Spleen (tissue), 11 donors: ENCODE data around the gene GCK. TPM values are rescaled to one million over a fixed set of nuclear protein-coding genes. Genes with fewer than 3 reads are reported as not detected.
A peak's percentile ranks its signal among the peaks of the same experiment; 100 is the strongest.

Experiments
- DNase-seq: peaks from one replicate; pipeline ENCODE4 v3.0.0-alpha.2; 2020
- H3K27ac ChIP-seq, 8 donors: fragments of 200-600 bp; sonication (generic) in 7 of 8; 1 replicate in 4 of 8; 2 replicates in 4 of 8; pipeline versions ENCODE4 v1.5.0 to v1.8.0; 2016 to 2021; ENCODE audit warnings: inconsistent platforms in 4 of 8, mild to moderate bottlenecking in 4 of 8, moderate library complexity in 1 of 8
- H3K27me3 ChIP-seq, 7 donors: fragments of 200-600 bp; sonication (generic) in 6 of 7; replicated peaks in 1 of 7; 1 replicate in 4 of 7; 2 replicates in 3 of 7; pipeline versions ENCODE4 v1.5.0 to v1.8.0; 2016 to 2021; ENCODE audit warnings: inconsistent platforms in 3 of 7, mild to moderate bottlenecking in 1 of 7
- H3K36me3 ChIP-seq, 6 donors: fragments of 200-600 bp; sonication (generic) in 5 of 6; 1 replicate in 4 of 6; 2 replicates in 2 of 6; pipeline versions ENCODE4 v1.5.0 to v1.8.0; 2016 to 2021; ENCODE audit warnings: inconsistent platforms in 2 of 6
- H3K4me1 ChIP-seq, 6 donors: fragments of 200-600 bp; sonication (generic) in 5 of 6; 1 replicate in 3 of 6; 2 replicates in 3 of 6; pipeline versions ENCODE4 v1.5.0 to v1.8.0; 2016 to 2021; ENCODE audit warnings: inconsistent platforms in 3 of 6
- H3K4me3 ChIP-seq, 8 donors: fragments of 200-600 bp; sonication (generic) in 7 of 8; 1 replicate in 4 of 8; 2 replicates in 4 of 8; pipeline versions ENCODE4 v1.5.0 to v1.8.0; 2016 to 2021; ENCODE audit warnings: inconsistent platforms in 4 of 8, mild to moderate bottlenecking in 4 of 8, moderate library complexity in 2 of 8
- H3K9me3 ChIP-seq, 8 donors: fragments of 200-600 bp; sonication (generic) in 7 of 8; 1 replicate in 4 of 8; 2 replicates in 4 of 8; pipeline versions ENCODE4 v1.5.0 to v1.8.0; 2016 to 2021; ENCODE audit warnings: inconsistent platforms in 4 of 8
- CTCF ChIP-seq, 11 experiments: fragments of 200-600 bp in 7 of 11; fragments of 450-650 bp in 4 of 11; sonication (generic) in 4 of 11; IDR thresholded peaks in 8 of 11; conservative IDR thresholded peaks in 3 of 11; 1 replicate in 7 of 11; 2 replicates in 4 of 11; pipeline versions ENCODE4 v1.4.0 to v1.8.0; 2016 to 2021; ENCODE audit warnings: antibody characterized with exemption in 11 of 11, inconsistent platforms in 4 of 11, mild to moderate bottlenecking in 1 of 11
- POLR2A ChIP-seq, 3 donors: fragments of 450-650 bp; IDR thresholded peaks; one replicate each; pipeline ENCODE4 v1.5.1; 2017; ENCODE audit warnings: antibody characterized with exemption in 3 of 3, mild to moderate bottlenecking in 1 of 3
- POLR2AphosphoS5 ChIP-seq, 3 donors: sonication (generic); formaldehyde crosslinking; IDR thresholded peaks; one replicate each; pipeline ENCODE4 v1.5.1; 2017; ENCODE audit warnings: antibody characterized with exemption in 3 of 3
- WGBS, 5 donors: extraction: QIAGEN DNeasy Blood & Tissue Kit in 3 of 5; methylation state at CpG; one replicate each; pipeline versions ENCODE4 v1.1.5 to v1.1.7; 2013 to 2018; 5-methylcytosine and 5-hydroxymethylcytosine counted together
- intact Hi-C: fragments of 100-400 bp; cut with DNase I; formaldehyde crosslinking; loops from one replicate; pipeline ENCODE4 v1.15.0; 2023; ENCODE audit warnings: low total_unique reads
- polyA plus RNA-seq, 3 donors: library from polyadenylated mRNA; stranded (reverse); fragments of 200-250 nt; gene quantifications; one replicate each; pipeline ENCODE4 v1.2.1, GENCODE V29; 2013
- total RNA-seq, 7 donors: library from RNA; depleted of rRNA in 3 of 7; stranded (reverse); fragments of >200 nt in 3 of 7; fragmentation: NEBNext Ultra II Directional in 4 of 7; extraction: Animal tissue kit (Norgen Biotek cat#: 25700) in 4 of 7; gene quantifications; one replicate each; pipeline versions ENCODE4 v1.1.0 to v1.2.1, GENCODE V29; 2016 to 2021
- donor health status: healthy with polysubstance abuse.
- donor health status: DM: no; HTN: no; CAD: no; lungs with moderate emphysema.
- donor health status: DM: no; HTN: no; CAD: no.
- donor health status: Bipolar disorder and iron deficiency.
- donor health status: healthy.
- donor health status: DM: no; HTN: no; CAD: no.
- donor health status: DM: yes; HTN: yes; CAD: no.

Gene GCK
- total and polyA plus RNA-seq, 10 donors = 0.29 to 1.7 (median 0.55) TPM; not detected in 3

GRCh38 chr7:44113764-44114354, 75.4 kb downstream of the GCK start:
- intact Hi-C loops = no loop called here
- Histone ChIP-seq H3K27ac (no peak overlapping the region), H3K36me3 (peaks cover 0 to 100% (median 58%) of the 10 kb centered on the region in 6 donors), H3K9me3 (no peaks in the 10 kb centered on the region), H3K27me3 (no peaks in the 10 kb centered on the region), H3K4me1 (no peaks in the 10 kb centered on the region), H3K4me3 (no peak overlapping the region)
- WGBS, 5 donors = 91 to 95% (median 94%) methylated on average over 20 to 24 of the region's 24 CpGs
- DNase-seq = no peak
- TF ChIP-seq POLR2AphosphoS5 (IDR thresholded peaks at IDR 0.05) (peak in 1 of 3 donors; percentile 33), POLR2A (IDR thresholded peaks at IDR 0.05) (no peak)

GRCh38 chr7:44112997-44113763, 76.1 kb downstream of the GCK start:
- DNase-seq = peak; percentile 69
- WGBS, 5 donors = 89 to 96% (median 95%) methylated on average over 19 to 34 of the region's 34 CpGs
- Histone ChIP-seq H3K36me3 (peaks cover 0 to 100% (median 57%) of the 10 kb centered on the region in 6 donors), H3K4me3 (no peak overlapping the region), H3K9me3 (no peaks in the 10 kb centered on the region), H3K4me1 (no peaks in the 10 kb centered on the region), H3K27ac (no peak overlapping the region), H3K27me3 (no peaks in the 10 kb centered on the region)
- no peak for TF ChIP-seq CTCF (IDR thresholded peaks at IDR 0.05 in 8 of 11, conservative IDR thresholded peaks at IDR 0.05 in 3 of 11)
- TF ChIP-seq POLR2AphosphoS5 (IDR thresholded peaks at IDR 0.05) = peak in 2 of 3 donors; percentile 1 to 6
- intact Hi-C loops = no loop called here

GRCh38 chr7:44112231-44112996, 76.8 kb downstream of the GCK start:
- peak; percentile 64 for DNase-seq
- Histone ChIP-seq H3K27ac (no peak overlapping the region), H3K36me3 (peaks cover 0 to 100% (median 52%) of the 10 kb centered on the region in 6 donors), H3K27me3 (no peaks in the 10 kb centered on the region), H3K9me3 (no peaks in the 10 kb centered on the region), H3K4me3 (no peak overlapping the region), H3K4me1 (no peaks in the 10 kb centered on the region)
- TF ChIP-seq CTCF (IDR thresholded peaks at IDR 0.05 in 8 of 11, conservative IDR thresholded peaks at IDR 0.05 in 3 of 11) = no peak
- peak in 1 of 3 donors; percentile 69 for TF ChIP-seq POLR2AphosphoS5 (IDR thresholded peaks at IDR 0.05)
- no peak for TF ChIP-seq POLR2A (IDR thresholded peaks at IDR 0.05)
- 79 to 90% (median 87%) methylated on average over 29 to 41 of the region's 41 CpGs for WGBS, 5 donors
- intact Hi-C loops = no loop called here

GRCh38 chr7:44111761-44112160, 77.5 kb downstream of the GCK start:
- H3K4me3 ChIP-seq = no peak overlapping the region
- H3K36me3 ChIP-seq = peaks cover 0 to 100% (median 49%) of the 10 kb centered on the region in 6 donors
- 87 to 96% (median 91%) methylated on average over 10 to 16 of the region's 16 CpGs for WGBS, 5 donors
- peak; percentile 66 for DNase-seq
- no peaks in the 10 kb centered on the region for H3K27me3 ChIP-seq
- intact Hi-C loops = no loop called here
- peaks cover 0 to 6% (median 0%) of the 10 kb centered on the region in 6 donors for H3K4me1 ChIP-seq
- TF ChIP-seq CTCF (IDR thresholded peaks at IDR 0.05 in 8 of 11, conservative IDR thresholded peaks at IDR 0.05 in 3 of 11) (no peak), POLR2AphosphoS5 (IDR thresholded peaks at IDR 0.05) (peak in 1 of 3 donors; percentile 36), POLR2A (IDR thresholded peaks at IDR 0.05) (no peak)
- H3K27ac ChIP-seq = no peak overlapping the region
- H3K9me3 ChIP-seq = no peaks in the 10 kb centered on the region
